Activated CD8-positive, alpha-beta T cell treated with anti-CD3 and anti-CD28 coated beads for 36 hours (primary cell): Measurements from ENCODE around the gene STIP1. TPM values are rescaled to one million over a fixed set of nuclear protein-coding genes. Genes with fewer than 3 reads are reported as not detected.

Experiments
- ATAC-seq: fragments of 200-7000 bp; cut with Tn5 transposase; one replicate; pipeline ENCODE4 v1.10.0; 2021; ENCODE audit warnings: mild to moderate bottlenecking, moderate library complexity
- CTCF ChIA-PET: fragments of 350-600 bp; sonication (Branson Sonifier 250); formaldehyde crosslinking; loops from one replicate; lab custom pipeline; 2021; ENCODE audit warnings: antibody characterized with exemption; lab: Charles Lee
- POLR2A ChIA-PET: fragments of 350-600 bp; sonication (Branson Sonifier 250); formaldehyde crosslinking; loops from one replicate; lab custom pipeline; 2021; ENCODE audit warnings: antibody characterized with exemption; lab: Charles Lee
- DNase-seq: peaks from one replicate; pipeline ENCODE4 v3.0.0-alpha.2; 2020
- H3K27ac Mint-ChIP-seq: one replicate; pipeline ENCODE4 v1.8.0; 2021; ENCODE audit warnings: mild to moderate bottlenecking, mixed read lengths
- H3K27me3 Mint-ChIP-seq: one replicate; pipeline ENCODE4 v1.8.0; 2021; ENCODE audit warnings: mixed read lengths
- H3K36me3 Mint-ChIP-seq: one replicate; pipeline ENCODE4 v1.8.0; 2021; ENCODE audit warnings: low read depth, mixed read lengths
- H3K4me1 Mint-ChIP-seq: one replicate; pipeline ENCODE4 v1.8.0; 2021; ENCODE audit warnings: low read depth, mixed read lengths
- H3K4me3 Mint-ChIP-seq: one replicate; pipeline ENCODE4 v1.8.0; 2021; ENCODE audit warnings: mild to moderate bottlenecking, moderate library complexity, mixed read lengths
- H3K9me3 Mint-ChIP-seq: one replicate; pipeline ENCODE4 v1.8.0; 2021; ENCODE audit warnings: mixed read lengths
- intact Hi-C: fragments of 100-400 bp; cut with micrococcal nuclease; formaldehyde crosslinking; loops from one replicate; pipeline ENCODE4 v1.10.0; 2022
- total RNA-seq, 2 experiments: library from RNA; stranded (reverse); gene quantifications; one replicate each; pipeline ENCODE4 v1.2.3, GENCODE V29; 2021
- TF ChIP-seq, protein P1 (sequence below): fragments of 200-600 bp; IDR thresholded peaks from one replicate; pipeline ENCODE4 v1.8.0; 2022; ENCODE audit warnings: antibody characterized with exemption, mild to moderate bottlenecking

STIP1 gene
- total RNA-seq, 2 experiments from 2014 or later, result 396 to 416 TPM

DNA sequence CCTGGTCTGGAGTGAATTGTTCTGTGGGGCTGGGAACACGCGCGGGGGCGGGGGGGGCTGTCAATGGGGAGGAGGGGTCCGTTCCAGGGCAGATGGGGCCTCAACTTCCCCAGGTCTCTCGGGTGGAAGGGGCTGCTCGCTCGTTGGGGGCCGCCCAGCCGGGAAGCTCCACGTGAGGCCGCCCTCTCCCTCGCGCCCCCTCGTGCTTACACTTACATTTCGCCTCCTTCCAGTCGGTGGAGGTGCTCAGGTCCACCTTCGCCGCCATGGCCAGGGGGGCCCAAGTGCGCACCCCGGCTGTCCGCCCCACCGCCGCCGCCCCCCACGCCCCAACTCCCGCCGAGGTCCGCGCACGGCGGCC, 20.5 kb upstream of the STIP1 start:
- H3K27me3 Mint-ChIP-seq, result no peaks in the 10 kb centered on the region
- H3K36me3 Mint-ChIP-seq, result peaks cover 14% of the 10 kb centered on the region
- ATAC-seq, result peak; percentile 19
- H3K27ac Mint-ChIP-seq, result no peak overlapping the region
- H3K4me3 Mint-ChIP-seq, result peak overlapping the region; percentile 84
- ChIA-PET CTCF (interaction anchor here (1.3 to 5.4 kb wide), 3 partner anchors 13 to 165 kb away, joined by 5 to 21 read pairs (median 11); no protein-coding TSS in a partner anchor), POLR2A (interaction anchor here (0.8 to 3.0 kb wide), 7 partner anchors 9 to 328 kb away, joined by 3 to 25 read pairs (median 3); partner anchors contain the start of genes FERMT3 and STIP1)
- DNase-seq, result peak; percentile 48
- intact Hi-C loops, result no loop called here
- H3K4me1 Mint-ChIP-seq, result peaks cover 18% of the 10 kb centered on the region
- no peaks in the 10 kb centered on the region for H3K9me3 Mint-ChIP-seq
- TF ChIP-seq, protein P1, sequence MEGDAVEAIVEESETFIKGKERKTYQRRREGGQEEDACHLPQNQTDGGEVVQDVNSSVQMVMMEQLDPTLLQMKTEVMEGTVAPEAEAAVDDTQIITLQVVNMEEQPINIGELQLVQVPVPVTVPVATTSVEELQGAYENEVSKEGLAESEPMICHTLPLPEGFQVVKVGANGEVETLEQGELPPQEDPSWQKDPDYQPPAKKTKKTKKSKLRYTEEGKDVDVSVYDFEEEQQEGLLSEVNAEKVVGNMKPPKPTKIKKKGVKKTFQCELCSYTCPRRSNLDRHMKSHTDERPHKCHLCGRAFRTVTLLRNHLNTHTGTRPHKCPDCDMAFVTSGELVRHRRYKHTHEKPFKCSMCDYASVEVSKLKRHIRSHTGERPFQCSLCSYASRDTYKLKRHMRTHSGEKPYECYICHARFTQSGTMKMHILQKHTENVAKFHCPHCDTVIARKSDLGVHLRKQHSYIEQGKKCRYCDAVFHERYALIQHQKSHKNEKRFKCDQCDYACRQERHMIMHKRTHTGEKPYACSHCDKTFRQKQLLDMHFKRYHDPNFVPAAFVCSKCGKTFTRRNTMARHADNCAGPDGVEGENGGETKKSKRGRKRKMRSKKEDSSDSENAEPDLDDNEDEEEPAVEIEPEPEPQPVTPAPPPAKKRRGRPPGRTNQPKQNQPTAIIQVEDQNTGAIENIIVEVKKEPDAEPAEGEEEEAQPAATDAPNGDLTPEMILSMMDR, result no peak

GRCh38 chr11:64165842-64166635, 19.9 kb upstream of the STIP1 start, which contains the start of gene MACROD1:
MACROD1 (minus strand) TSS chr11:64166113; CDS start chr11:64165994, 119 bp downstream.
- DNase-seq (peak; percentile 92), ATAC-seq (peak; percentile 93)
- H3K36me3 Mint-ChIP-seq, result peaks cover 12% of the 10 kb centered on the region
- peaks cover 18% of the 10 kb centered on the region for H3K4me1 Mint-ChIP-seq
- TF ChIP-seq, protein P1, result no peak
- ChIA-PET CTCF (interaction anchor here (0.9 to 5.4 kb wide), 4 partner anchors 13 to 166 kb away, joined by 3 to 21 read pairs (median 5); no protein-coding TSS in a partner anchor), POLR2A (interaction anchor here (0.6 to 3.0 kb wide), 9 partner anchors 8 to 349 kb away, joined by 3 to 25 read pairs (median 4); partner anchors contain the start of genes FERMT3 and STIP1)
- intact Hi-C loops, result no loop called here
- peak within 1 kb of the TSS; percentile 84 for H3K4me3 Mint-ChIP-seq
- H3K27me3 Mint-ChIP-seq, result no peaks in the 10 kb centered on the region
- H3K9me3 Mint-ChIP-seq, result no peaks in the 10 kb centered on the region
- H3K27ac Mint-ChIP-seq, result peak within 1 kb of the TSS; percentile 86

DNA sequence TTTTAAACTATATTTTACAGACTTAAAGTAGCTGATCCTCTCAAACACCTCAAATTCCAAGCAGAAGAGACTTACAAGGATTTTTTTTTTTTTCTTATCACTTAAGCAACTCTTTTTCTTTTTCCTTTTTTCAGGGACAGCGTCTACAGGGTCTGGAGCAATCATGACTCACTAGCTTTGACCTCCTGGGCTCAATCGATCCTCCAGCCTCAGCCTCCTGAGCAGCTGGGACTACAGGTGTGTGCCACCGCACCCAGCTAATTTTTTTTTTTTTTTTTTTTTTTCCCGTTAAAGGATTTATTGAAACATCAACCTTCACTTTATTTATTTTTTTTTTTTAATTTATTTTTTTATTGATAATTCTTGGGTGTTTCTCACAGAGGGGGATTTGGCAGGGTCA, 15.6 kb upstream of the STIP1 start:
- DNase-seq, result no peak
- no peak overlapping the region for H3K27ac Mint-ChIP-seq
- TF ChIP-seq, protein P1, result no peak
- peaks cover 10% of the 10 kb centered on the region for H3K36me3 Mint-ChIP-seq
- peaks cover 8% of the 10 kb centered on the region for H3K4me1 Mint-ChIP-seq
- POLR2A ChIA-PET, result interaction anchor here (0.5 to 1.9 kb wide), 7 partner anchors 8 to 1577 kb away, joined by 3 to 8 read pairs (median 3); partner anchors contain the start of gene STIP1
- H3K27me3 Mint-ChIP-seq, result no peaks in the 10 kb centered on the region
- CTCF ChIA-PET, result no interaction called here
- peaks cover 6% of the 10 kb centered on the region for H3K9me3 Mint-ChIP-seq
- H3K4me3 Mint-ChIP-seq, result no peak overlapping the region
- intact Hi-C loops, result no loop called here
- ATAC-seq, result no peak

DNA sequence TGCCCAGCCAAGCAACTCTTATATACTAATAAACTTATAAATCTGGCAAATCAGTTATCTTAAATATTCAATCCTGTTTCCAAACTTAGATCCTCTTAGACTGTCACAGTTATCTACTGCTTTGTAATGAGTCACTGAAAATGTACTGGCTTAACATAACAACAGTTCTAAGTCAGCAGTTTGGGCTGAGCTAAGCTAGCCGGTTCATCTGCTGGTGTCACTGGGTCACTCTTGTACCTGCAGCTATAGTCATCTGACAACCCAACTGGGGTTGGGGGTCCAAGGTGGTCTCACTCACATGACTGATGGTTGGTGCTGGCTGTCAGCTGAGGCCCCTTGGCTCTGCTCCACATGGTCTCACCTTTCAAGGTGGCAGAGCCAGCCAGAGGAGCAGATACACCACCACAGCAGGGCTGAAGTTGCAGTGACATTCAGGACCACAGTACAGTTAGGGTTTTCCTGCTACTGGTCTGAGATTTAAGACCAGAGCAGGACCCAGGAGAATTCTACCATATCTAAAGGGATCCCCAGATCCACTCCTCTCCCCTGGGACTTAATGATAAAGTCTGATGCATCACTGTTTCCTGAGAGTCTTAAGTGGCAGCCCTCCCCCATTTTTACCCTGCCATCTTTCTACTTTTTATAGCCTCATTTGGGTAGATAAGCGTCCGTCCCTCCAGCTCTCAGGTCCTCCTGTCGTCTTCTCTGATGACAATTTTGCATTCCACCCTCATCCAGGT, 12.2 kb upstream of the STIP1 start:
- no peak for ATAC-seq
- intact Hi-C loops, result no loop called here

More for the DNA sequence above, 12.2 kb upstream of the STIP1 start:
- H3K27me3 Mint-ChIP-seq, result no peaks in the 10 kb centered on the region
- TF ChIP-seq, protein P1, result no peak
- peaks cover 10% of the 10 kb centered on the region for H3K36me3 Mint-ChIP-seq
- POLR2A ChIA-PET, result interaction anchor here (1.0 to 2.1 kb wide), 2 partner anchors 8 to 11 kb away, joined by 3 to 14 read pairs; partner anchors contain the start of gene STIP1
- H3K9me3 Mint-ChIP-seq, result peaks cover 6% of the 10 kb centered on the region
- peaks cover 16% of the 10 kb centered on the region for H3K4me1 Mint-ChIP-seq
- no peak for DNase-seq
- H3K27ac Mint-ChIP-seq, result no peak overlapping the region
- CTCF ChIA-PET, result no interaction called here
- H3K4me3 Mint-ChIP-seq, result no peak overlapping the region
